Activated T-helper 1 cell treated with anti-CD3 and anti-CD28 coated beads, Interleukin-2, amount 50 U/mL, for 16 hours (primary cell): ENCODE data around the gene CPPED1.
"Not testable (repeated sequence)": the region's sequence is repeated elsewhere in the genome, so short reads cannot be mapped to it uniquely, and the experiment has no call there.

Source experiments
- DNase-seq, 2 donors: peaks; one replicate each; pipeline ENCODE4 v3.0.0-alpha.2; 2020; ENCODE audit warnings: low read depth in 1 of 2, low spot score in 1 of 2

CPPED1 gene

GRCh38 chr16:12767897-12768296 lies 35.8 kb downstream of the CPPED1 start:
- DNase-seq, result no peak

- no peak for DNase-seq
Measured at GRCh38 chr16:12766853-12767252, 36.8 kb downstream of the CPPED1 start.

GRCh38 chr16:12766208-12766607 lies 37.5 kb downstream of the CPPED1 start:
- DNase-seq, result not testable (repeated sequence)

- no peak for DNase-seq
Measured at GRCh38 chr16:12764813-12765488, 38.7 kb downstream of the CPPED1 start.

- DNase-seq, result no peak
Measured at GRCh38 chr16:12763517-12763916, 40.2 kb downstream of the CPPED1 start.

GRCh38 chr16:12760819-12761611 lies 42.7 kb downstream of the CPPED1 start:
- no peak for DNase-seq

GRCh38 chr16:12758670-12759558 lies 44.8 kb downstream of the CPPED1 start:
- DNase-seq, result no peak

- no peak for DNase-seq
Measured at GRCh38 chr16:12758031-12758669, 45.5 kb downstream of the CPPED1 start.

GRCh38 chr16:12757546-12757945 lies 46.1 kb downstream of the CPPED1 start:
- no peak for DNase-seq

GRCh38 chr16:12754824-12755543 lies 48.7 kb downstream of the CPPED1 start:
- no peak for DNase-seq

GRCh38 chr16:12753203-12754023 lies 50.3 kb downstream of the CPPED1 start:
- DNase-seq, result no peak

- no peak for DNase-seq
Measured at GRCh38 chr16:12752159-12752558, 51.5 kb downstream of the CPPED1 start.

GRCh38 chr16:12750554-12750918 lies 53.2 kb downstream of the CPPED1 start:
- DNase-seq, result no peak

GRCh38 chr16:12749076-12749475 lies 54.6 kb downstream of the CPPED1 start:
- DNase-seq, result no peak

- DNase-seq, result no peak
Measured at GRCh38 chr16:12747827-12748226, 55.9 kb downstream of the CPPED1 start.

GRCh38 chr16:12747261-12747660 lies 56.4 kb downstream of the CPPED1 start:
- no peak for DNase-seq

- DNase-seq, result no peak
Measured at GRCh38 chr16:12744860-12745259, 58.8 kb downstream of the CPPED1 start.

- no peak for DNase-seq
Measured at GRCh38 chr16:12742741-12743140, 60.9 kb downstream of the CPPED1 start.

GRCh38 chr16:12740986-12741610 lies 62.6 kb downstream of the CPPED1 start:
- no peak for DNase-seq
